Stimulated activated CD4-positive, alpha-beta T cell treated with anti-CD3 and anti-CD28 coated beads, TNF-alpha, amount 100 ng/mL, for 48 hours (primary cell): ENCODE measurements around the gene DLG1.

Experiments used
- DNase-seq, 3 donors: peaks; one replicate each; pipeline ENCODE4 v3.0.0-alpha.2; 2020; ENCODE audit warnings: low read depth in 3 of 3

Gene DLG1

DNA sequence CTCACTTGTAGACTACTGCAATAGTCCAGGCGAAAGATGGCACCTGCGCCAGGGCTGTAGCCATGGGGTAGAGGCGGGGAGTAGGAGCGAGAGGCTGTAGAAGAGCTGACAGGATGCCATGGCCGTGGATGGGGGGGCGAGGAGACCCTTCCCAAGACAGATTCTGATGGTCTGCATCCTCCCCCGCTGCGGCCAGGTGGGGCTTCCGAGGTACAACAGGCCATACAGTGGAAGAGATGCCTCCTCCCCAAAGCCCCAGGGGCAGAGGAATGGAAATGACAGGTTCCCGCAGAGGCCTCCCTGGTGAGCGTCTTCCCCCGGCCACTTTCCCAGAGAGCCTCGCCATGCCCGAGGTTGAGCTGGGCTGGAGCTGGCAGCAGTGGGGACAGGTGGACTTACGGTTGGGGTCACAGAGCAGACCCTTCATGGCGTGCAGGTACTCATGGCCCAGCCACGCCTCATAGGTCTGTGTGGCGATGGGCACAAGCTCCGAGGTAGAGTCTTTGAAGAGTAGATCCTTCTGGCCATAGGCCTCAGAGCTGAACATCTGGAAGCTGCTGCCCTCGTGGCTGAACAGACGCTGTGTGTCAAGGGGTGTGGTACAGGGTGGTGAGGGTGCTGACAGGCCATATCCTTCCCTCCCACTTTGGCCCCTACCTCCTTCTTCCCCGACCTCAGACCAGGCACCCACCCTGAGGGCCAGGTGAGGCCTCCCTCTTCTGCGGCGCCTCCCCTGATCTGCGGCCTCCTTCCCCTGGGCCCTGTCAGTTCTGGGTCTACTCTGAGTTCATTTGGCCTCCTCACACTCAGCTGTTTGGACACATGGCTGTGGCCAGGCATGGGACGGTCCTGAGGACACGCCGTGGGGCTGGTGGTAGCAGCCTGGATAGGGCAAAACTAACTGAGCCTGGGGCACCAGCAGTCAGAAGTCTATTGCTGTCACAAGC, 282.3 kb downstream of the DLG1 start:
- no peak for DNase-seq

DNA sequence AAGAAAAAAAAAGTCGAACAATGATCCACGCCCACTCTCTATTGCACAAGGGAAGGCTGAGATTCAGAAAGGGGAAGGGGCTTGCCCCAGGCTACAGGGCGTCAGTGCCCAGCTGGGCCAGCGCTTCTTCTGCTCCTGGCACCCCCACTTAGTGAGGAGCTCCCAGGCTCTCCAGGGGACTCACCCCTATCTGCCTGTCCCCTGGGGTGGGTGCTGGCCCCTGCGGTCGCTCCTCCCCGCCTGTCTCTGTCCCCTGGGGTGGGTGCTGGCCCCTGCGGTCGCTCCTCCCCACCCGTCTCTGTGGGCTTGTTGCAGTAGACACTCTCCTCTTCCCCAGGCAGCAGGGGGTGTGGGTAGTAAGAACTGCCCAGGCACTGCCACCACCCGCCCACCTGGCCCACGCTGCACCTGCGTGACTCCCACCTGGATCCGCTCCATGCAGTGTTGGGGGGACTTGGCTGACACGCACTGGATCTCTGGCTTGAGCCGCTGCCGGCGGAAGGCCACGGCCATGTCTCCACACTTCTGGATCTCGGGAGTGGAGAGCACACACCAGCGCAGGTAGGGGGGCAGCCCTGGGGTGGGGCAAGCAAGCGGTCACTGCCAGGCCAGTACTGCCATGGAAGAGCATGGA, 283.4 kb downstream of the DLG1 start:
- DNase-seq, result no peak

DNA sequence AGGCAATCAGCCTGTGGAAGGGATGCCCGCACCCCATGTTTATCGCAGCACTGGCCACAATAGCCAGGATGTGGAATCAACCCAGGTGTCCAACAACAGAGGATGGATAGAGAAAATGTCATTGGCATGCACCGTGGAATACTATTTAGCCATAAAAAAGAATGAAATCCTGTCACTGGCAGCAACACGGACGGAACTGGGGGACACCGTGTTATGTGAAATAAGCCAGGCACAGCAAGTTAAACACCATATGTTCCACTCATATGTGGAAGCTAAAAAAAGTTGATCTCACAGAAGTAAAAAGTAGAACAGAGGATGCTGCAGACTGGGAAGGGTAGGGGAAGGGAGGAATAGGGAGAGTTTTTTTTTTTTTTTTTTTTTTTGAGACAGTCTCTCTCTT, 284.4 kb downstream of the DLG1 start:
- no peak for DNase-seq

DNA sequence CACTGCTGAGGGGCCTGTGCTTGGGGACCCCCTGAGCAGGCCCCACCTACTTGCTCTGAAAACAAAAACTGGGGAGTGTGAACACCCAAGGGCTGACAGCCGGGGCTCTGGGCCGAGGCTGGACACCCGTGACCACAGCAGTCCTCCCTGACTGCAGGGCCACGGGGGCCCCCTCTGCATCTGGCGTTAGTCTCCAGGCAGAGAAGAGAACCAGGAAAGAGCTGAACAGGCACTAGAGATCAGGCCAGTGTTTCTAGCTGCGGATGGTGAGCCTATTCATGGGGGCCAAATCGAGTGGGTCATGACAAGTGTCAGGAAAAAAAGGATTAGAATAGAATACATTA, 285.9 kb downstream of the DLG1 start:
- DNase-seq, result no peak

DNA sequence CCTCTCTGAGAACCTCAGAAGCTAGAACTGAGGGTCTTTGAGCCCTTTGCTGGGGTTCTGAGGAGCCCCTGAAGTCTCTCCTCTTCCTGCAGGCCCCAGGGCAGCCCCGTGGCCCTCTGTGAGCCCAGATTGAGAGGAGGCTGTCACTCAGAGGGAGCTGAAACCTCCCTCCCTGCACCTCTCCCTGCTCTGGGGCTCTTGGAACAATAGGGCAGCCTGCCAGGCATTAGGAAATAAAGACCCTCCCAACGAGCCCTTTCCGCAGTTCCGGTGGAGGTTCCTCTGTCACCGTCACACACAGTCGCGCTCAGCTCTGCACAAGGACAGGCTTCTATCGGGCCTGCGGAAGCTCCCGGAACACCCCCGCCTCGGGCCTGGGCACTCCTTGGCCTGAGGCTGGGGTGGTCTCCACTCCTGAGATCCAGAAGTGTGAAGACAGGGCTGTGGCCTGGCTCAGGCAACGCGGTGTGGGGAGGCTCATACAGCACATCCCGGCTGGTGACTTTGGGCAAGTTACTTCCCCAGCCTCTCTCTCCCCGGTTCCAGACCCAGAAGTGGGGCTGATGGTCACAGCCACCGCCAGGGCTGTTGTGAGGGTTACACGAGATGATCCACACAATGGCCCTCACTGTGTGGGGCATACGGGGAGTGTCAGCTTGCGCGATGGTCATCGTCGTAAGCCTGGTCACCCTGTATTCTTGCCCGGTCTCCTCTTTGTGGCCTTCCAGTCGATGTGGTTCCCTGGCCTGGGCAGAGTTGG, 286.5 kb downstream of the DLG1 start:
- DNase-seq, result no peak

DNA sequence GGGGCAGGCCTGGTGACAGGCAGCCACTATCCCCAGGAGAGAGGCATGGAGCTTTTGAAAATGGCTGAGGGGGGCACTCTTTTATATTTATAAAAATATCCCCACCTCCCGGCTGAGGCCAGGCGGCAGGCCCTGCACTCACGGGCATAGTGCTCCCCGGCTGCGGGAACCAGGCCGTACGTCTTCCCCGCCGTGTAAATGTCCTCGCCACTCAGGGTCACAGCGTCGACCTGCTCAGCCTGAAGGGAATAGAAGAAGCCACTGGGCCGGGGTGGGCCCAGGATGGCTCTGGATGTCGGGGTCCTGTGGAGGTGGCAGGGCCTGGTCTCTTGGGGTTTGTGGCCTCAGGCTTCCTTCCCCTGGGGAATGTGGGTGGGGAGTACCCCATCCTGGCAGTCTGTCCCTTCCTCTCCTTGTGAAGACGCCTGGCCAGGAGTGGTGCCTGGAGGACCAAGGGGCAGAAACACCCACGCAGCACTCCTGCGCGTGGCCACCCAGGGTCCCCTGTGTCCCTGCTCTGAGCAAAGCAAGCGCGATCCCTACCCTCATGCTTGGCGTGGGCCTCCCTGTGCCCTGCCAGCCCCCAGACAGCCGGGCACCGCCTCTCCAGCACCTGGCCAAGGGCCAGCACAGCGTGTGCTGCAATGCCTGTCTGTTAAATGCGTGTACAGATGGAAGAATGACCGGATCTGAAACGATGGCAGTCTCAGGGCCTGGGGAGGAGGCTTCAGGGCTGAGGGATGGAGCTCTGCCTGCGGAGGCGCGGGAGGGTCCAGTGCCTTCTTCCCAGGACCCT, 287.7 kb downstream of the DLG1 start:
- DNase-seq, result no peak

DNA sequence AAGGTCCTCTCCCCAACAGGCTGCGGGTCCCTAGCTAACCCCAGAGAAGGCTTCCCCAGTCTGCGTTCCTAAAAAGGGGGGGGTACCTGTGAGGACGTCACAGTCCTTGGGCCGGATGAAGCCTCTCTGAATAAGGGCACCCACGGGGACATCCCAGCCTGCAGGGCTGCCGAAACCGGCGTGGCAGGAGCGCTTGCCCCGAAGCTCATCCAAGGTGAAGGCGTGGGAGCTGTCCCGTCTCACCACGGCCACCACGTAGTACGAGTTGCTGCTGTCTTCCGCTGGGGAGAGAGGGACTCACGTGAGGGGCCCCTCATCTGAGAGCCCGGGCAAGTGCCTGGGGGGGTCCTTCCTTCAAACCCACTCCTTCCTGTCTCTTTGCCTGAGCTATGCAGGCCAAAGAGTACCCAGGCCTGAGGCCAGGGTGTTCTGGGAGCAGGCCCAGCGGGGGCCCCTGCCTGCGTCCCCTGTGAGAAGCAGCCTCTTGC, 288.8 kb downstream of the DLG1 start:
- no peak for DNase-seq

DNA sequence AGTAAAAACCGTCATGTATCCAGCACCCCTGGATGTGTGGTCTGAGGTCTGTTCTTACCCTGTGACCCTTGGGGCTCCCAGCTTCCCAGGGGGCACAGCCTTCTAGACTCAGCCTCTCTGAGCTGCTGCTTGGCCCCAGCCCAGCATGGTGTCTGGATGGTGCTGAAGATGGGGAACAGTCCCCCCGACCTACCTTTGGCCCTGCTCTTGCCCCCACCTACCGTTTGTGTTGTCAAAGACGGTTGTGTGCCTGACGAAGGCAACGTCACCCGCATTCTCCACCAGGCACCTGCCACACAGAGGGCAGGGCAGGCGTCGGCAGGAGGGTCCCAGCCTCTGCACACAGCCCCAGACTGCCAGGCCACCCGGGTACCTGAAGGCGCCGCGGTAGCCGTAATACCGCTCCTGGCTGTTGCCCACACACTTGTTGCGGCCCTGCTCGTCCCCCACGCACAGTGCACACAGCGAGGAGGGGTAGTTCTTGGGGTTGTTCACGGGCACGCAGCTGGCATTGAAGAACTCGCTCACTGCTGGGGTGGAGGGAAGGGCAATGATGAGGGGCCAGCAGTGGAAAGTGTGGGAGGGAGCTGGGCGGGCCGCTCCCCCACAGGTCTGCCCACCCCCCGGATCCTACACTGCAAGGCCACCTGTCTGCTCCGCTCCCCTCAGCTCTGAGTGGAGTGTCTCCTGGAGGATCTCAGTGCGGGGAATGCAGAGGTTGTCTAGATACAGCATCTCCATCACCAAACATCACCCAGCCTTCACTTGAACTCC, 289.8 kb downstream of the DLG1 start:
- DNase-seq, result no peak

DNA sequence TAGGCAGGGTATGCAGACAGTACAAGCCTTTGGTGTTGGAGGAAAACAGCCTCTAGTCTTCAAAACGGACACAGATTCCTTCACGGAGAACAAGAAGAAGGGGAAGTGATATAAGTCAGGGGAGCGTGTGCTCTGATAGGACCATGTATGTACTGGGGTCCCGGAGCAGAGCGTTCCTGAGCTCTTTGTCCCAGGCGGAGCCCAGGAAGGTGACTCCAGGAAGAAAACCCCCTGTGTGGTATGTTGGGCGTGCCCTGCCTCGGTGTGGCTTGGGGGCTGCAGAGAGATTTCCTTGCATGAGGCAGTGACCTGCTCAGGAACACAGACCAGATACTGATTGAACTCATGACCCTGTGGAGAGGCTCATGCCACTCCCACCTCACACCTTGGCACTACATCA, 290.5 kb downstream of the DLG1 start:
- no peak for DNase-seq

DNA sequence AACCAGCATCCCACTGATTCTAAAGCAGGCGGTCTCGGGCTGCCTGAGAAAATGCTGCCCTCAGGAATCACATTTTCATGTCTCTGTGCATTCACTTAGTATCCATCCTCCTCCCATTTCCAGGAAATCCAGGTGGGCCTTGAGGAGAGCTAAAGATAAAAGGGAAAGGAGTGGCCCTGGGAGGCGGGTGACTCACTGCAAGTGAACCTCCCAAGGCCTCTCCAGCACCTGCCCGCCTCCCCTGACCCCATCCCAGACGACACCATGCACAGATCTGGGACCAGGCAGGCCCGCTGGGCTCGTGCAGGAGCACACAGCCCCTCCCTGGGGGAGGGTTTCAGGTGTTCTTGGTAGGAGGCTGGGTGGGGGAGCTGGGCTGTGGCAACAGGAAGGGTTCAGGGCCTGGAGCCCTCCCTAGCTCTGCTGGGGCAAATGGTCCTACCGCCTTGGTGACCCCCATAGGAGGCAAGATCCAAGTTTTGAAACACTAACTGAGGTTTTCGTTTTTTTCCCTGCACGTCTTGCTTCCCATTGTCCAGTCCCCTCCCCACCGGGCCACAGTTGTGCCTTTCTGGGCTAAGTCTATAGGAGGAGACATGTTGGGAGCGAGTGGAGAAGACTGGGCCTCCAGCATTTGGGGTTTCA, 291.0 kb downstream of the DLG1 start:
- DNase-seq, result no peak

DNA sequence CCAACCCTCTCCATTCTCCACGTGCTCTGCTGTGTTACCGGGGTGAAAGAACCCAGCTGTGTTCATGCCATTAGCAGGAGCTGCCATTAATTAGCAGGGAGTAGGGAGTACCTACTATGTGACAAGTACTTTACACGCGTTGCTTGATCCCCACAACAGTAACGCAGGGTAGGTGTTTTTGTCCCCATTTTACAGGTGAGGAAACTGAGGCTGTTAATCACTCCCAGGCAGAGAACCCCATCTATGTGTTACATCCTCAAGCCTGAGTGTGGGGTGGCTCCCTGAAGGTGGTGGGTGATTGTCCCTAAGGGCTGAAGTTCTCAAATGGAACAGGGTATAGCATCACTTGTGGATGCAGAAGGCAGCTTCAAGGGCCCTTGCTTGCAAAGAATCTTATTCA, 291.6 kb downstream of the DLG1 start:
- no peak for DNase-seq

DNA sequence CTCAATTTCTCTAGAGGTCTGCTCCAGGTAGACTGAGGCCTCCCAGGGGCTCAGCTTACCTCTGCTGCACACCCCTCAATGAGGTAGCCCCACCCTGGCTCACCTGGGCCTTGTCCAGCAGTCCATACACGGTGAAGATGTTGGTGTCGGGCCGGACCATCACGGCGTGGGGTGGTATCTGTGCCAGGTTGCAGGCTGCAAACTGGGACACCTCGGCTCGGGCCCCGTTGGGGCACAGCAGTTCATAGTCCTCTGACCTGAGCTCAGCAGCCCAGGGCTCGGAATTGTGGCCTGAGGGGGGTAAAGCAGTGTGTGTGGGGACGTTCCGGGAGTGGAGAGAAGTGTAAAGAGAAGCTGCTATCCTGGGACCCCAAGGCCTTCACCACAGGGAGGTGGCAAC, 292.0 kb downstream of the DLG1 start:
- no peak for DNase-seq

DNA sequence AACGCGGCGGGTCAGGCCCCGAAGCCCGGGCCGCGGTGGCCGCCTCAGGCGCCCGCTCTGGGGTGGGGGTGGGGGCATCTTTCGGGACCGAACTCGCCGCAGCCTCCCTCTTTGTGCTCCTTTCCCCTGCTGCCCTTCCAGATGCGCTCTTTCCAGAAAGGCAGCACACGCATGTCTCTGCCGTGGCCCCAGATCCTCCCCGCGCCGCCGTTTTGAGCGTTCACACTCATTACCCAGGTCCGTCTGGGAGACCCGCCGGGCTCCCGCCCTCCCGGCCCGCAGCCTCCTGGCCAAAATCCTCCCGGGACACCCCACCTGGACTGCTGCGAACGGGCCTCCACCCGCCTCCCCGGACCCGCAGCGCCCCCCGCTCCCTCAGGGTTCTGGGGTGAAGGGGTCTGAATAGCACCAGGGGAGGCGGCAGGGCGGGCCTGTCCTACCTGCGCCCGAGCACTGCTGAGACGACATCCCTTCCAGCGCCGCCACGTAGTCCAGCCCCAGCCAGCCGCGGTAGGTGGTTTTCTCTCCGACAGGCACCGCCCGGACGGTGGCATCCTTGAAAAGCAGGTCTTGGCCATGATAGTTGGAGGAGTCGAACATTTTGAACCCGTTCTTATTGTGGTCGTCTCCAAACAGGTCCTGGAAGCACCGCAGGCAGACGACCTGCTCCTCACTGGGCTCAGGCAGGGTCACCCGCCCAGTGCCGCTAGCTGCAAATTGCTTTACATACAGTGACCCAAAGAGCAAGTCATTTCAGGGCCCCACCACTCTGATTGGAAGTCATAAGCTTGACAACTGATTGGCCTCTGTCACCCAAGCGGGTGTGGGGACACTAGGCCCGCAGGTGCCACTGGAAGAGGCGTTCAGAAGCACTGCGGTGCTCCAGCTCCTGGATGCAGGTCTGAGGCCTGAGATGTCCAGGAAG, 294.7 kb downstream of the DLG1 start:
- DNase-seq, result peak in 1 of 3 donors; percentile 24

DNA sequence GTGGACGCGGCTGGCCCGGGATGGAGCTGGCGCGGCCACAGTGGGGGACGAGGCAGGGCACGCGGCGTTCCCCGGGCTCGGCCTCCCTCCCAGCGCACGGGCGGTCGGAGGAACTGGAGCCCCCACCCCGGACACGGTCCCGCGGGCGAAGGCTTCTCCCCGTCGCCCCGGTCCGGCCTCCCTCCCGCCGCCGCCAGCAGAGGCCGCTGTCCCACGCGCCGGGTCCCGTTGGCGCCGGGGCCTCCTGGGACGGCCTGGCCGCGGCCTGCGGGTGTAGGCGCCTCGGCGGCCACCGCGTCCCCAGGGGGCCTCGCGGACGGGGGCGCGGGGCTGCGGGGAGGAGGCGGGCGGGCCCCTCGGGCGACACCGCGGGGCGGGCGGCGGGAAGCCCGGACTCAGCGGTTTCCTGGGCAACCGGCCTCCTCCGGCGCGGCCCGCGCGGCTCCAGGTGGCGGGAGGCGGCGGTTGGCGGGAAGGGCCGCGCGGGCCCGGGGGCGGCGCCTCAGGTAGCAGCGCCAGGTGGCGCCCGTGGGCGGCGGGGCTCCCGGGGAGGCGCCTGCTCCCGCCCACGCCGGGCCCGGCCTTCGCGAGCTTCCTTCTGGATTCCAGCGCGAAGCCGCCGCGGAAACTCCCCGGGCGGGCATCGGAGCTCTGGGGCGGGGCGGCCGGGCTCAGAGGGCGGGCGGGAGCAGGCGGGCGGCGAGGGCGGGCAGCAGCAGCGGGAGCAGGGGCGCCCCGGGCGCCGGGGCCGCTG, 295.5 kb downstream of the DLG1 start:
- peak; percentile 61 to 72 (median 70) for DNase-seq

DNA sequence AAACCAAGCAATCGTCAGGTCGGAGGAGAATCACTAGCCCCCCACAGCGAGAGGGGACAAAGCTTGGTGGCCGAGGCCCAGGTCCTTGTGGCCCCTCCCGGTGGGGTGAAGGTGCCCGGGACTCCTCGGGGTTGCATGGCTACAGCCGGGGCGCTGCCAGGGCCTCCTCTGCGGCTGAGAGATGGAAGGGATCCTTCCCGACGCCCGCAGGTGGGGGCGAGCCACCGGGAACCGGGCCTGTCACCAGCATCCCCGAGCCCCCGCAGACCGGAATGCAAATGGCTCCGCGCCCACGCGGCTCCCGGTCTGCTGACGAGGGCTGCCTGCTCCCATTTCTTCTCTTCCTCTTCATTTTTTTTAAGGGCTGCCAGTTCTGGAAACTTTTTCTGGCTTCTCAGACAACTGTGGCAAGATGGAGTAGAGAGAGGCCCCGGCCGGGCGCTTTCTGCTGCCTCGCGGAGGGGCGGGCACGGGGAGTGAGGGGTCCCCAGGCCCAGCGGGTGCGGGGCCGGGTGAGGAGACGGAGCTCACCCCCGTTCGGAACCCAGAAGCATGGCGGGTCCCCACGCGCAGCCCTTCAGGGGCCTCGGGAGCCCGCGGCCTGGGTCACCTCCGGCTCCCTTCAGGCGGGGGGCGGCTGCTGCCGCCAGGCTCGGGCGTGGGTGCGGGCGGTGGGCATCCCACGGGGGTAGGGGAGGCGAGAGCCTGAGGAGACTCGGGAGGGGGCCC, 296.3 kb downstream of the DLG1 start:
- no peak for DNase-seq

DNA sequence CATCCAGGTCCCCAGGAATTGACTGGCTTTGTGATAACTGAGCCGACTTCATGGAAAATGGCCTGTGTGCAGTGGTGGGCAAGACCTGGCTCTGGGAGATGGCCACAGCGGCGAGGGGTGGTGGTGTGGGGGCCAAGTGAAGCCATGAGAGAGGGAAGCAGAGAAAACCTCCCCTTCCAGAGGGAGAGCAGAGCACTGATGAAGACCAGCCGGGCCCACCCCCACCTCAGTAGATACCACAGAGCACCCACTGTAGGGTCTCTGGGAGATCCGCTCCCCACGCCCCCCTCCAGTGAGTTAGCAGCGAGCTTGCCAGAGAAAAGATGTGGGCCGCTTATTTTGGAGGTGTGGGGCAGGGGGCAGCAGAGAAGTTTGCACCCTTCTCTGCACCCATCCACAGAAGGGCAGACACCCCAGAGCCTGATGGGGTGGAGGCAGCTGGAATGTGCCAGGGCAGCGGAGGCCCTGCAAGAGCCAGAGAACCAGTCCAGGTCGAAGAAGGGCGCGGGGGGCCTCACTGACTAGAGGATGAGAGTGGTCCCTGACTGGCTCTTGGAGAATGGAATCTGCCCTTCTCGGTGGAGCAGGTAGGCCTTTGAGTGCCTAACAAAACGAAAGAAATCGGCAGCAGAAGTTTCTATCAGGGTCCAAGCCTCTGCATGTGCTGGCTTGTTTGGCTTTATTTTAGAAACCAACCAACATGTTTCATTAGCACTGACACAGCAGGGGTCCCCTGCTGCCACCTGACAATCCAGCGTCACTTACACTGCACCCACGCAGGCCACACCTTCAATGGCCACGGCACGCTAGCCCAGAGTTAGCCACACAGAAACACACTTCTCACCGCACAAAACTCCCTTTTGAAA, 297.1 kb downstream of the DLG1 start:
- no peak for DNase-seq

DNA sequence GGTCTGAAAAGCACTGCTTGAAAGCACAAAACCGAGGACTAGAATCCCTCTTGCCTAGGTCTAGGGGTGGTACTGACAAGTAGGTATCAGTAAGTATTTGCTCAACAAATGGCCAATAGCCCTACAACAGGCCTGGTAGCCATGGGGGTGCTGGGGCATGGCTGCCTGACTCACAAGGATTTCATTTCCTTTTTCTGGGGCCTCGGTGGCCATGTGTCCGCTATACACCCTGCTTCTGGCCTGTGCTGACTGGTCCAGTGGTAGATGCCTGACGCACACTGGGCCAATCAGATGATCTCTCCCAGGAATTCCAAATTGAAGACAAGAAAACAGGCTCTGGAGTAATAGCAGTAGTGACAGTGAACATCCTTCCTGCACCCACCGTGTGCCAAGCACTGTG, 298.2 kb downstream of the DLG1 start:
- DNase-seq, result no peak
